Stomach (tissue), 9 donors: ENCODE results near the gene RAB33A. TPM values are rescaled to one million over a fixed set of nuclear protein-coding genes. Genes with fewer than 3 reads are reported as not detected.

Experiments
- DNase-seq, 2 donors: peaks; one replicate each; pipeline versions ENCODE4 v3.0.0 to v3.0.0-alpha.2; 2013 to 2019
- H3K27ac ChIP-seq, 5 donors: fragments of 200-600 bp in 4 of 5; sonication (generic) in 4 of 5; one replicate each; pipeline ENCODE4 v1.5.1; 2013 to 2019; ENCODE audit warnings: mild to moderate bottlenecking in 1 of 5, moderate library complexity in 1 of 5
- H3K27me3 ChIP-seq, 3 donors: fragments of 200-600 bp; sonication (generic); one replicate each; pipeline ENCODE4 v1.5.1; 2017 to 2019; ENCODE audit warnings: mixed run types in 1 of 3
- H3K36me3 ChIP-seq, 4 donors: fragments of 200-600 bp; sonication (generic); 1 replicate in 3 of 4; 2 replicates in 1 of 4; pipeline ENCODE4 v1.5.1; 2016 to 2019
- H3K4me1 ChIP-seq, 4 donors: fragments of 200-600 bp; sonication (generic); one replicate each; pipeline ENCODE4 v1.5.1; 2016 to 2019
- H3K4me3 ChIP-seq, 4 donors: fragments of 200-600 bp; sonication (generic) in 3 of 4; one replicate each; pipeline ENCODE4 v1.5.1; 2016 to 2019; ENCODE audit warnings: mild to moderate bottlenecking in 1 of 4
- H3K9me3 ChIP-seq, 4 donors: fragments of 200-600 bp; sonication (generic); one replicate each; pipeline ENCODE4 v1.5.1; 2016 to 2019
- EP300 ChIP-seq: sonication (generic); formaldehyde crosslinking; IDR thresholded peaks from one replicate; pipeline ENCODE4 v1.6.1; 2017; ENCODE audit warnings: antibody characterized with exemption
- POLR2A ChIP-seq, 4 donors: fragments of 450-650 bp; IDR thresholded peaks; one replicate each; pipeline ENCODE4 v1.6.1; 2016; ENCODE audit warnings: antibody characterized with exemption in 4 of 4, control low read depth in 2 of 4, mild to moderate bottlenecking in 1 of 4, moderate library complexity in 1 of 4
- POLR2AphosphoS5 ChIP-seq, 3 donors: sonication (generic); formaldehyde crosslinking; IDR thresholded peaks; one replicate each; pipeline ENCODE4 v1.6.1; 2016; ENCODE audit warnings: antibody characterized with exemption in 3 of 3
- WGBS, 5 donors: extraction: QIAGEN DNeasy Blood & Tissue Kit in 3 of 5; methylation state at CpG; one replicate each; pipeline versions ENCODE4 v1.1.5 to v1.1.7; 2013 to 2018; 5-methylcytosine and 5-hydroxymethylcytosine counted together
- intact Hi-C: fragments of 100-400 bp; cut with DNase I; formaldehyde crosslinking; loops from one replicate; pipeline ENCODE4 v1.15.1; 2023; ENCODE audit warnings: low total_unique reads
- polyA plus RNA-seq, 3 donors: library from polyadenylated mRNA; stranded (reverse); fragments of 200-250 nt; gene quantifications; one replicate each; pipeline ENCODE4 v1.2.3, GENCODE V29; 2013
- total RNA-seq, 5 donors: library from RNA; depleted of rRNA; stranded (reverse); fragments of >200 nt; gene quantifications; one replicate each; pipeline versions ENCODE4 v1.1.0 to v1.2.3, GENCODE V29; 2014 to 2016
- TF ChIP-seq, protein P1 (sequence below), 7 experiments: fragments of 450-650 bp in 4 of 7; fragments of 200-600 bp in 3 of 7; sonication (generic) in 3 of 7; IDR thresholded peaks; one replicate each; pipeline ENCODE4 v1.5.1; 2016 to 2019; ENCODE audit warnings: antibody characterized with exemption in 7 of 7, control low read depth in 2 of 7, mild to moderate bottlenecking in 1 of 7
- donor health status: healthy with polysubstance abuse.
- donor health status: Bipolar disorder and iron deficiency.
- donor health status: healthy.

RAB33A gene
- total and polyA plus RNA-seq, 8 donors, result 0.75 to 1.7 (median 0.91) TPM; not detected in 4

DNA sequence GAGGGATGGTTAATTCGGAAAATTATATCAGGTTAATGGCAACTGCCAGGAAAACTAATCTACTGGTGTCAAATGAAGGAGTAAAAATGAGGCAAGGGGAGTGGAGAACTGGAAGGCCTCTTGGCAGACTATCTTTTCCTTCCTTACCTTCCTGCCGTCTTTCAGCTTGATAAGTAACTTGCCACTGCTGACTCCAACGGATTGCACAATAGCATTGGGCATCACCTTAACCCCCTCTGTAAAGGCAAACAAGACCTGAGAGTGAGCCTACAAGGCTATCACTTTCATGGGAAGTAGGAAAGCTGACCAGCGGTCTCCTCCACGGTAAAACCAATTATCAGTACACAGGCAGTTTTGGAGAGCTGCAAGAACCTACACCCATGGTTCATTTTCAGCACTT, 35.3 kb upstream of the RAB33A start:
- peaks cover 7 to 89% (median 75%) of the 10 kb centered on the region in 4 donors for H3K36me3 ChIP-seq
- H3K4me1 ChIP-seq, result no peaks in the 10 kb centered on the region
- intact Hi-C loops, result no loop called here
- 59 to 86% (median 65%) methylated on average over 5 of the region's 5 CpGs for WGBS, 5 donors
- H3K27ac ChIP-seq, result no peak overlapping the region
- no peaks in the 10 kb centered on the region for H3K27me3 ChIP-seq
- TF ChIP-seq POLR2A (IDR thresholded peaks at IDR 0.05), result no peak
- TF ChIP-seq, protein P1, sequence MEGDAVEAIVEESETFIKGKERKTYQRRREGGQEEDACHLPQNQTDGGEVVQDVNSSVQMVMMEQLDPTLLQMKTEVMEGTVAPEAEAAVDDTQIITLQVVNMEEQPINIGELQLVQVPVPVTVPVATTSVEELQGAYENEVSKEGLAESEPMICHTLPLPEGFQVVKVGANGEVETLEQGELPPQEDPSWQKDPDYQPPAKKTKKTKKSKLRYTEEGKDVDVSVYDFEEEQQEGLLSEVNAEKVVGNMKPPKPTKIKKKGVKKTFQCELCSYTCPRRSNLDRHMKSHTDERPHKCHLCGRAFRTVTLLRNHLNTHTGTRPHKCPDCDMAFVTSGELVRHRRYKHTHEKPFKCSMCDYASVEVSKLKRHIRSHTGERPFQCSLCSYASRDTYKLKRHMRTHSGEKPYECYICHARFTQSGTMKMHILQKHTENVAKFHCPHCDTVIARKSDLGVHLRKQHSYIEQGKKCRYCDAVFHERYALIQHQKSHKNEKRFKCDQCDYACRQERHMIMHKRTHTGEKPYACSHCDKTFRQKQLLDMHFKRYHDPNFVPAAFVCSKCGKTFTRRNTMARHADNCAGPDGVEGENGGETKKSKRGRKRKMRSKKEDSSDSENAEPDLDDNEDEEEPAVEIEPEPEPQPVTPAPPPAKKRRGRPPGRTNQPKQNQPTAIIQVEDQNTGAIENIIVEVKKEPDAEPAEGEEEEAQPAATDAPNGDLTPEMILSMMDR (IDR thresholded peaks at IDR 0.05), result no peak
- TF ChIP-seq EP300, result no peak
- no peak overlapping the region for H3K4me3 ChIP-seq
- no peak for DNase-seq
- H3K9me3 ChIP-seq, result no peaks in the 10 kb centered on the region

DNA sequence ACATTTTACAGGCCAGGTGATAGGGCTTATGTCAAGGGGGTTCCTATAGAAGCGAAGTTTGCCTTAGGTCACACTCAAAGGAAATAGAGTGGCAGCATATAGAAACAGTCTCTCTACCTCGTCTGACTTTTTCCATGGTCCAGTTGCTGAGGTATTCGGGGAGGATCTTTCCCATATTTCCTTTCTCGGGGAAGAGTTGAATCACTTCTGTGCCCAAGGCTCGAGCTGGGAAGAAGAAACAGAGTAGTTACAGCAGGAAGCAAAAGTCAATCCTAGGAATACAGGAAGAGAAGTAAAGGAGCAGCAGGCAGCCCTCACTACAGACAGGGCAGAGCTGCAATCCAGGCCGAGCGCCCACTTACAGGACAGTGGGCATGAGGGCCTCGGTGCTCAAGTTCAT, 34.8 kb upstream of the RAB33A start:
- H3K9me3 ChIP-seq, result no peaks in the 10 kb centered on the region
- DNase-seq, result no peak
- no peaks in the 10 kb centered on the region for H3K4me1 ChIP-seq
- H3K27ac ChIP-seq, result no peak overlapping the region
- 82 to 92% (median 91%) methylated on average over 8 of the region's 8 CpGs for WGBS, 5 donors
- TF ChIP-seq POLR2A (IDR thresholded peaks at IDR 0.05) (no peak), POLR2AphosphoS5 (IDR thresholded peaks at IDR 0.05) (no peak)
- peaks cover 7 to 86% (median 74%) of the 10 kb centered on the region in 4 donors for H3K36me3 ChIP-seq
- no peak overlapping the region for H3K4me3 ChIP-seq
- H3K27me3 ChIP-seq, result no peaks in the 10 kb centered on the region
- intact Hi-C loops, result no loop called here

DNA sequence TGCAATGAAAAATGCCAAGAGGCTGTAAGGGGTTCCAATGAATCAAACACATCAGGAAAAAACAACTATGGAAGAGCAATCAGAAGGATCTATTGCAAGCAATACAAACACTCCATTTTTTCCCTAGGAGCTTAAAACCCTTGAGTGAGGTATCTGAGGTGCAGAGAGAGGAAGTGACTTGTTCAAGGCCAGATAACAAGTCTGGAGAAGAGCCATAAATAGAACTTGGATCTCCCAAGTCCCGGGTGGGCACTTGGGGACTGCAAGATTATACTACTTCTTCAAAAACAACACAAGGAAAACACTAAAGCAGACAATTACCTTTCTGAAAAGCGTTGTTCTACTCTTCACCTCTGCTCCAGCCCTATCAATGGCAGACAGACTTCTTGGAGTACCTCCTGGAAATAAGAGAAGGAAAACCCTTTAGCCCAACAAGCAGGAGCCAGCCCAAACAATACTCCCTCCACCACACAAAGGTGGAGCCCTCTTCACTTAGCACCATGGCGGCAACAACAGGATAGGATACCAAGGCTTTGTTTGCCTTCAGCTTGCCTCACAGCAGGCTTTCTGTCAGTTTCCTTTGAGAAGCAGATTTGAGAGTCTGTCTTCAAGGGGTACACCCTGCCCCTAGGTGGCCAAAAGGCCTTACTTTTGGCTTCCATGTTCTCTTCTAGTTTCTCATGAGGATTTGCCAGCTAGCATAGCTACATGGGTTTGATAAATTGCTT, 32.1 kb upstream of the RAB33A start:
- H3K27ac ChIP-seq, result no peak overlapping the region
- no peaks in the 10 kb centered on the region for H3K4me1 ChIP-seq
- TF ChIP-seq EP300, result no peak
- TF ChIP-seq POLR2AphosphoS5 (IDR thresholded peaks at IDR 0.05), result no peak
- no peak for DNase-seq
- 36 to 63% (median 44%) methylated on average over 3 of the region's 3 CpGs for WGBS, 5 donors
- H3K9me3 ChIP-seq, result no peaks in the 10 kb centered on the region
- intact Hi-C loops, result no loop called here
- H3K36me3 ChIP-seq, result peaks cover 7 to 89% (median 76%) of the 10 kb centered on the region in 4 donors
- no peak overlapping the region for H3K4me3 ChIP-seq
- H3K27me3 ChIP-seq, result no peaks in the 10 kb centered on the region

DNA sequence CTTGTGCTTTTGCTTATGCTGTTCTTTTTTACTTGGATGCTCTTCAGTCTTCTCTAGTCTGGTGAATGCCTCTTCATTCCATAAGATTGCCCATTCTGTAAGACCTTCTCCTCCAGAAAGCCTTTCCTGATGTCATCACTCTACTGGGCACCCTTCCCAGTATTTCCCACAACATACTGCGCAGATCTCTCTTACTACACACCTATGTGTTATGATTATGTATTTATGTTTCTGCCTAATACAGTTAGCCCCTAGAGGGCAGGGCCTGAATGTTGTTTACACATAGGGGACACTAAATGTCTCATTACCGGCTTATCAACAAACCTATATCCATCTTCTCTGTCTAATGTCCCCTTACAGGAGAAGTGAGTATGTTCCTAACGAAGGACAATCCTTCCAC, 27.3 kb upstream of the RAB33A start:
- DNase-seq, result no peak
- Histone ChIP-seq H3K36me3 (peaks cover 0 to 83% (median 74%) of the 10 kb centered on the region in 4 donors), H3K27ac (no peak overlapping the region), H3K9me3 (no peaks in the 10 kb centered on the region), H3K4me3 (no peak overlapping the region), H3K27me3 (no peaks in the 10 kb centered on the region), H3K4me1 (no peaks in the 10 kb centered on the region)
- no peak for TF ChIP-seq POLR2AphosphoS5 (IDR thresholded peaks at IDR 0.05)
- TF ChIP-seq, protein P1 (IDR thresholded peaks at IDR 0.05), result no peak
- no peak for TF ChIP-seq EP300
- TF ChIP-seq POLR2A (IDR thresholded peaks at IDR 0.05), result no peak
- intact Hi-C loops, result no loop called here
- WGBS, 5 donors, result 58 to 75% (median 66%) methylated on average over 3 of the region's 3 CpGs

DNA sequence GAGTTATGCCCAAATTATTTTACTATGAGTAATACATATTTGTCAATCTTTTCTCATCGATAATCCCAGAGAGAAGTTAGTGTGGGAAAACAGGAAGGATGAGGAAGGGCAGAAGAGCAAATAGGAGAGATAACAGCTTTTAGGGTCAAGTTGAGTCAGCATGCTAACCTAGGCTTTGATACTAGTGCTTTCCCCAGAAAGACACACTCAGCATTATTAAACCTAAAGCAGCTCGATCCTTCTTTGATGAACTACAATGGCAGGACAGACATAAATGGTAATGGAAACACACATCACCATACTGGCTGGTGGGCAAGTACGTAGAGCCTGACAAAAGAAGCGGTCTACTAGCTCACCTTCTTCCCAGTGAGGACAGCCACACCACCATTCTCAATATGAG, 26.6 kb upstream of the RAB33A start:
- intact Hi-C loops, result no loop called here
- Histone ChIP-seq H3K36me3 (peaks cover 0 to 77% (median 68%) of the 10 kb centered on the region in 4 donors), H3K4me1 (no peaks in the 10 kb centered on the region), H3K27me3 (no peaks in the 10 kb centered on the region), H3K9me3 (no peaks in the 10 kb centered on the region), H3K27ac (no peak overlapping the region), H3K4me3 (no peak overlapping the region)
- 87 to 97% (median 95%) methylated on average over 4 of the region's 4 CpGs for WGBS, 5 donors
- no peak for DNase-seq
- TF ChIP-seq POLR2A (IDR thresholded peaks at IDR 0.05), result no peak
- TF ChIP-seq, protein P1 (IDR thresholded peaks at IDR 0.05), result no peak
- no peak for TF ChIP-seq EP300
- no peak for TF ChIP-seq POLR2AphosphoS5 (IDR thresholded peaks at IDR 0.05)
